Left lobe of liver (tissue), 2 donors: ENCODE data around the gene OLA1. TPM values are rescaled to one million over a fixed set of nuclear protein-coding genes. Genes with fewer than 3 reads are reported as not detected.
"Not testable (repeated sequence)": the region's sequence is repeated elsewhere in the genome, so short reads cannot be mapped to it uniquely, and the experiment has no call there.

ENCODE experiments used
- ATAC-seq: fragments of 200-7000 bp; cut with Tn5 transposase; one replicate; pipeline ENCODE4 v1.9.1; 2020; ENCODE audit warnings: mild to moderate bottlenecking, moderate library complexity
- DNase-seq: peaks from one replicate; pipeline ENCODE4 v3.0.0-alpha.2; 2020; ENCODE audit warnings: low spot score
- total RNA-seq: library from RNA; stranded (reverse); gene quantifications from one replicate; pipeline ENCODE4 v1.2.1, GENCODE V29; 2021
- donor health status: DM: no; HTN: no; CAD: no; lungs with moderate emphysema.
- donor health status: DM: no; HTN: yes; CAD: no.

OLA1 gene
- 20.0 TPM for total RNA-seq

GRCh38 chr2:174248187-174248997, at the start of gene OLA1:
Gene OLA1, minus strand, starts transcription at chr2:174248532. Its CDS starts 1,717 bp downstream, at chr2:174246815.
- DNase-seq = peak; percentile 96
- peak; percentile 97 for ATAC-seq

- no peak for ATAC-seq
- DNase-seq = no peak
Measured at GRCh38 chr2:174292908-174293307, 44.6 kb upstream of the OLA1 start.

- no peak for DNase-seq
- no peak for ATAC-seq
Measured at GRCh38 chr2:174286172-174286571, 37.8 kb upstream of the OLA1 start.

- no peak for ATAC-seq
Measured at GRCh38 chr2:174282441-174282840, 34.1 kb upstream of the OLA1 start.

GRCh38 chr2:174281736-174282135, 33.4 kb upstream of the OLA1 start:
- DNase-seq (no peak), ATAC-seq (no peak)

More at GRCh38 chr2:174282441-174282840, 34.1 kb upstream of the OLA1 start:
- no peak for DNase-seq

- DNase-seq (no peak), ATAC-seq (no peak)
Measured at GRCh38 chr2:174280596-174280995, 32.3 kb upstream of the OLA1 start.

- not testable (repeated sequence) for ATAC-seq, DNase-seq
Measured at GRCh38 chr2:174270263-174270662, 21.9 kb upstream of the OLA1 start.

- no peak for DNase-seq
Measured at GRCh38 chr2:174266288-174266687, 18.0 kb upstream of the OLA1 start.

GRCh38 chr2:174263997-174264396, 15.7 kb upstream of the OLA1 start:
- ATAC-seq (no peak), DNase-seq (no peak)

More at GRCh38 chr2:174266288-174266687, 18.0 kb upstream of the OLA1 start:
- no peak for ATAC-seq

- DNase-seq = no peak
- peak; percentile 62 for ATAC-seq
Measured at GRCh38 chr2:174259981-174260380, 11.6 kb upstream of the OLA1 start.

- ATAC-seq (no peak), DNase-seq (no peak)
Measured at GRCh38 chr2:174254267-174254666, 5.9 kb upstream of the OLA1 start.

- DNase-seq = no peak
- ATAC-seq = no peak
Measured at GRCh38 chr2:174248998-174249592, 763 bp upstream of the OLA1 start.

GRCh38 chr2:174247474-174248186, 702 bp downstream of the OLA1 start:
- ATAC-seq (peak; percentile 53), DNase-seq (no peak)

- no peak for DNase-seq
- no peak for ATAC-seq
Measured at GRCh38 chr2:174246944-174247381, 1.4 kb downstream of the OLA1 start.

GRCh38 chr2:174245628-174246027, 2.7 kb downstream of the OLA1 start:
- not testable (repeated sequence) for DNase-seq, ATAC-seq

- DNase-seq = no peak
Measured at GRCh38 chr2:174245065-174245464, 3.3 kb downstream of the OLA1 start.

GRCh38 chr2:174243812-174244211, 4.5 kb downstream of the OLA1 start:
- no peak for ATAC-seq
- DNase-seq = no peak

More at GRCh38 chr2:174245065-174245464, 3.3 kb downstream of the OLA1 start:
- ATAC-seq = no peak

- no peak for ATAC-seq
- no peak for DNase-seq
Measured at GRCh38 chr2:174240097-174240496, 8.2 kb downstream of the OLA1 start.

GRCh38 chr2:174236429-174236828, 11.9 kb downstream of the OLA1 start:
- DNase-seq = no peak

GRCh38 chr2:174235680-174236079, 12.7 kb downstream of the OLA1 start:
- DNase-seq (no peak), ATAC-seq (no peak)

More at GRCh38 chr2:174236429-174236828, 11.9 kb downstream of the OLA1 start:
- no peak for ATAC-seq

GRCh38 chr2:174233771-174234275, 14.5 kb downstream of the OLA1 start:
- ATAC-seq = no peak

More at GRCh38 chr2:174233771-174234275, 14.5 kb downstream of the OLA1 start:
- no peak for DNase-seq
